NOMO-1 treated with dmso at 0.1 percent for 144 hours (cell line): ENCODE results near the gene AP1B1.
A peak's percentile ranks its signal among the peaks of the same experiment; 100 is the strongest.

ENCODE experiments used
- DNase-seq: peaks from one replicate; lab custom pipeline; 2025; ENCODE audit not compliant: unreplicated experiment; lab: John Stamatoyannopoulos, UW

The AP1B1 gene

DNA sequence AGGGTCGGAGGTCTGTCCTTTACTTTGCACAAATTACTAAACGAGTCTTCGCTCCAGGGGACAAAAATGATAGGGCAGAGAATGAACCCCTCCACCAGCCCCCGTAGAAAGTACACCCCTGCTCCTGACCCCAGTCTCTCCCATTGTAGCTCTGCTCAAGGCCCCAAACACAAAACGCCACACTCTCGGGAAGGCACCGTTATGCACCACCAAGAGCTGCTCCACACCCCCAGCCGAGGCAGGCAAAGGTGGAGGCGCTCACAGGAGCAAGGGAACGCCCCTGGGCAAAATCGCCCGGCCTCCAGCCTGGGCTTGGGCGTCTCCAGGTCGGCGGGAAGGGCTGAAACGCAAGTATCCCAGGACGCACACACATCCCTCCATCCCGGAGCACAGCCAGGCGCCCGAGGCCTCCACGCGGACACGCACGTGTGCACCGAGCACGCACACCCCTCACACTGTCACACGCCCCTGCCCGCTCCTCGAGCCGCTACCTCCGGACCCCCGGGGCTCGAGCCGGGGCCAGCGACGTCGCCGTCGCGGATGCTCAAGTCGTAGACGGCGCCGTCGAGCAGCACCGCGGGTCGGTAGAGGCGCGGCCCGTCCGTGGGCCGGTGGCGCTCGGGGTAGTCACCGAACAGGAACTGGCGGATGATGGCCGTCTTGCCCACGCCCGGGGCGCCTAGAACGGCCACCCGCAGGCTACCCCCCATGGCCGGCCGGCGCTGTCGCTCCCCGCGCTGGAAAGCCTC is 73.7 kb downstream of the AP1B1 start:
- DNase-seq = no peak

DNA sequence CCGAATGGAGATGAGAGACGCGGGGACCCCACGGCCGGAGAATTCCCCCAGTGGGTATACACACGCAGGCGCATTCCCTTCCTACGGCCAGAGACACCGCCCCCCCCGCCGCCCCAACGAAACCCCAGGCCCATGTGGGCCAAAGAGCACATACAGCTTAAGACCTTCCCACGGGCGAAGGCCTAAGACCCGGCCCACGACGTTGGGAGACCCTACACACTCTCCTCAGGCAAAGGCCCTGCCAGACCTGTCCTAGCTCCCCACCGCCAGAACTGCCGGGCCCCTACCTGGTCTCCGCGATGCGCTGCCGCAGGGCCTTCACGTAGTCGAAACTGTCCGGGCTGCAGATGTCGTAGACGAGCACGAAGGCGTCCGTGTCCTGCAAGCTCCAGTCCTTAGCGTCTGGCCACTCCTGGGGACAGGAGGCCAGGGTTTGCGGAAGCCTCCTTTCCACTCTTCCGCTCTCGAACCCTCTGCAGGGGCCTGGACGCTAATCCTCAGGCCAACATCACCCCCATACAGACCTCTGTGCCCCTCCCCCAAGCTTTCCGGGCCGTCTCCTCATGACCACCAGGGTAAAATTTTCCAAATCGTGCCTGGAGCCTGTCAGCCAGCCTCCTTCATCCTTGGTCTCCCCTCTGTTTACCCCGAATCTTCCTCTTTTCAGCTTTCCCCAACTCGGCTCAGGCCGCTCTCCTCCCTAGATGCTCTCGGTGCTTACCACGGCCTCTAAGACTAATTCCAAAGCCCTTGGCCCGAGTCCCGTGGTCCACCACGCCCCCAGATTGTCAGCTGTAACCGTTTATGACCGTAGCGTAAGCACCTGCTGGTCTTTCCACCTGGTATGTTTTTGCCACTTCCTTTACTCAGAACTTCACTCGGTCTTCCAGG is 74.5 kb downstream of the AP1B1 start:
- DNase-seq = no peak

DNA sequence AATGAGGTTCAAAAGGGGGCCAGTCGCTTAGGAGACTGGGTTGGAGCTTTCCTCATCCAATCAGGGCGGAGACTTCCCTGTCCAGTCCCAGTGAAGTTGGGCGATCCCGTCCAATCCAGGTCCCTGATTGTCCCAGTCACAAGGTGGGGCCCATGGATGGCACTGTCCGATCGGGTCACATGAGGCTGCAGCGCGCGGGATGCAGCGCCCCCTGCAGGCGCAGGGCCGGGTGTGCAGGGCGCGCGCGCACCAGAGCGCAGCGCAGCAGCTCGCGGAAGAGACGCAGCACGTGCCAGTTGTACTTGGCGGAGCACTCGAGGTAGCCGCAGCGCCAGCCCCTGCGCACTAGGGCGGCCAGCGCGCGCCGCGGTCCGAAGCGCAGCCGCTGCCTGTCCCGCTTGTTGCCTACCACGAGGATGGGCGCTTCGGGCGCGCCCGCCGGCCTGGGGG is 75.2 kb downstream of the AP1B1 start:
- no peak for DNase-seq

DNA sequence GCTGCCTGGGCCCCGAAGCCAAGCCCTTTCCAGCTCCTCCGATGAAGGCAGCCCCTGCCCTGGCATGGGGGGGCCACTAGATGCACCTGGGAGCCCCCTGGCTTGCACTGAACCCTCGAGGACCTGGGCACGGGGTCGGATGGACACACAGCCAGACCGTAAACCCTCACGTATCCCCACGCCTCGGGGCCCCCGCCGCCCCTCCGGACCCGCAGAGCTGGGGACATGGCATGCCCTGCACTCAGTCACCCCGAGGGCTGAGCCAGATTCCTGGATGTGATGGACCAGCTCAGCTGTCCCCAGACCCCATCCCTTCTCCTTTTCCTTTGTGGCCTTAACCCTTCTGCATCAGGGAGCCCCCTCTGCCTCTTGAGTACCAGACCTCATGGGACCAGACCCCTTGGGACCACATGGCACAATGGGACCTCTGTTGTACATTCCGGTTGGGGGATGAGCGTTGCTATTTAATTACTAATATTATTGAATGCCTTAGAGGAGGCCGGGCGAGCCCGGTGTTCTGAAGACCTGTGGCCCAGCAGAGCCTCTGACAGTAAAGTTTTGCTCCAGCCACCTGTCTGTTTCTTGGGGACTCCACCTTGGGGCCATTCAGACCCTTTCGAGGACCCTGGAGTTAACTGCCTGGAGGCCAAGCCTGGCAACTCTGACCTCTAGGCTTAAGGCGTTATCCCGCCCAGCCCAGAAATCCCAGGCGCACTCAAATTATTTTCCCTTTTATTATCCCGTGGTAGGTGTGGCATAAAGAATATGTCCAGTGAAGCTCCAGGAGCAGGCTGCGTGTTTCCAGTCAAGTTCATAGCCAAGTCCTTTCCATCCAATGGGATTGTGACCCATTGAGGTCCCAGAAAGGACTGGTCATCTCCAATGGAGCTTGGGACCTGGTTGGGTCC is 75.9 kb downstream of the AP1B1 start:
- no peak for DNase-seq

DNA sequence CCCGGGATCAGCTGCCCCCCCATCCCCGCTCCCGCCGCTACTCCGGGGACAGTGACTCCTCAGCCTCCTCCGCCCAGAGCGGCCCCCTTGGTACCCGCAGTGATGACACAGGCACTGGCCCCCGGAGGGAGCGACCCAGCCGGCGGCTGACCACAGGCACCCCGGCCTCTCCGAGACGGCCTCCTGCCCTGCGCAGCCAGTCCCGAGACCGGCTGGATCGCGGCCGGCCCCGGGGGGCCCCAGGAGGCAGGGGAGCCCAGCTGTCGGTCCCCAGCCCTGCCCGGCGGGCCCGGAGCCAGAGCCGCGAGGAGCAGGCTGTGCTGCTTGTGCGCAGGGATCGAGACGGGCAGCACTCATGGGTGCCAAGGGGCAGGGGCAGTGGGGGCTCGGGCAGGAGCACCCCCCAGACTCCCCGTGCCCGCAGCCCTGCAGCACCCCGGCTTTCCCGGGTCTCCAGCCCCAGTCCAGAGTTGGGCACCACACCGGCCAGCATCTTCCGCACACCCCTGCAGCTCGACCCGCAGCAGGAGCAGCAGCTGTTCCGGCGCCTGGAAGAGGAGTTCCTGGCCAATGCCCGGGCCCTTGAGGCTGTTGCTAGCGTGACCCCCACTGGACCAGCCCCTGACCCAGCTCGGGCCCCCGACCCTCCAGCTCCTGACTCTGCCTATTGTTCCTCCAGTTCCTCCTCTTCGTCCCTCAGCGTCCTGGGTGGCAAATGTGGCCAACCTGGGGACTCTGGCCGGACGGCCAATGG is 76.7 kb downstream of the AP1B1 start:
- DNase-seq = no peak

DNA sequence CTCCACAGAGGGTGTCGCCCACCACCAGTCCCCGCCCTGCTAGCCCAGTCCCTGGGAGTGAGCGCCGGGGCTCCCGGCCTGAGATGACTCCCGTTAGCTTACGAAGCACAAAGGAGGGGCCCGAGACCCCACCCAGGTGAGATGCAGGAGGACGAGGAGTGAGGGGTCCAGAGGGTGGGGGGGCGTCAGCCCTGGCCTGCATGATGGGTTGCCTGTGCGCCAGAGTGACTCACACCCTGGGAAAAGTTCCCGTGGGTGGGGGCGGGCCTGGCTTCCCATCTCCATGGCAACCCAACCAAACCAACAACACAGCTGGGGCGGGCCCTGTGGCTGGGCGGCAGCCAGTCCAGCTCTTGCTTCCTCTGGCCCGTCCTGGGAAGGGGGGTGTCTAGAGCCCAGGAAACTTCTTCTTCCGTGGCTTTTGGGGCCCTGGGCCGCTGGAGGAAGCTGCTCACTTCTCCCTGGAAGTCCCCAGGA is 77.5 kb downstream of the AP1B1 start:
- peak; percentile 47 for DNase-seq

DNA sequence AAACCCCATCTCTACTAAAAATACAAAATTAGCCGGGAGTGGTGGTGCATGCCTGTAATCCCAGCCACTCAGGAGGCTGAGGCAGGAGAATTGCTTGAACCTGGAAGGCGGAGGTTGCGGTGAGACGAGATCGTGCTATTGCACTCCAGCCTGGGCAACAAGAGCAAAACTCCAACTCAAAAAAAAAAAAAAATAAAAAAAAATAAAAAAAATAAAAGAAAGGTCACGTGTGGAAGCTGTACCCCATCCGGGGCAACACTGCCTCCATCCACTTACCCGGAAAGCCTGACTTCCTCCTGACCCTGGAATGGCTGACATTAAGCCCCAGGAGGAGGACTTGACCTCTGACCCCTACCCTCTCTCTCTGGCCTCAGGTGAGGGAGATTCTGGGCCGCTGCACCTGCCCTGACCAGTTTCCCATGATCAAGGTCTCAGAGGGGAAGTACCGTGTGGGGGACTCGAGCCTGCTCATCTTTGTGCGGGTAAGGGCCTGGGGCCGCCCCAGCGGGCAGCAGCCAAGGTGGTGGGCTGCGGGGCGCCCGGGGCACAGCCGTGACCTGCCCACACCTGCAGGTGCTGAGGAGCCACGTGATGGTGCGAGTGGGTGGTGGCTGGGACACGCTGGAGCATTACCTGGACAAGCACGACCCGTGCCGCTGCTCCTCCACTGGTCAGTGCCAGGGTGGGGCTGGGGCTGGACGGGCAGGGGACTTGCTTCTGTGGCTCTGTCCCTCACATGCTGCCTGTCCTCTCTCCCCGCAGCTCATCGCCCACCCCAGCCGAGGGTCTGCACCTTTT is 78.1 kb downstream of the AP1B1 start:
- DNase-seq = no peak

DNA sequence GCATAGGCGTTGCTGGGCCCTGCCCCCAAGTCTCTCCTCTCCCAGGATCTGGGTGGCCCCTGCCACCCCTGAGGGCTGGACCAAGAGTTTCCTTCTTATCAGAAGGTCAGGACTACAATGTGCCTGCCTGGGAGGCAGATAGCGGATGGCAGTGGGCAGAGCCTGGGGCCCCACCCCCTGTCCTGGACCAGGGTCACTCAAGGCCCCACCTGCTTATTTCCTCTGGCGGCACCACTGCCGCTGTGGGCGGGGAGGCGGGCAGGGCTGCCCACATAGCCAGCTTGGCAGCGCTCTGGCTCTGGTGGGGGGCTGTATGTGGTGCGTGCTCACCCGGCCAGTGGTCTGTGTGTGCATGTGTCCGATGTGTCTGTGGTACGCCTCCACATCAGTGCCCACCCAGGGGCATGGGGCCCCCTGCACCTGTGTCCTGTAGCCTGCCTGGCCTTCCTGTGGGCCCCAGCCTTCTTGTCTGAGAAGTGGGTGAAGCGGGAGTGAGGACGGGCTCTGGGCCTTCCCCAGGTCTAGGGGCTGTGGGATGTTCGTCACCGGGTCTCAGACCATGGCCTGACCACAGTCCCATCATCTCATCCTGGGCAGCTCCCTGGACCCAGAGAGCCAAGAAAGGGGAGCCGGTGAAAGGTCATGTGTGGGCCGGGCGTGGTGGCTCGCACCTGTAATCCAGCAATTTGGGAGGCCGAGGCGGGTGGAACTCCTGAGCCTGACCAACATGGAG is 78.9 kb downstream of the AP1B1 start:
- DNase-seq = no peak

DNA sequence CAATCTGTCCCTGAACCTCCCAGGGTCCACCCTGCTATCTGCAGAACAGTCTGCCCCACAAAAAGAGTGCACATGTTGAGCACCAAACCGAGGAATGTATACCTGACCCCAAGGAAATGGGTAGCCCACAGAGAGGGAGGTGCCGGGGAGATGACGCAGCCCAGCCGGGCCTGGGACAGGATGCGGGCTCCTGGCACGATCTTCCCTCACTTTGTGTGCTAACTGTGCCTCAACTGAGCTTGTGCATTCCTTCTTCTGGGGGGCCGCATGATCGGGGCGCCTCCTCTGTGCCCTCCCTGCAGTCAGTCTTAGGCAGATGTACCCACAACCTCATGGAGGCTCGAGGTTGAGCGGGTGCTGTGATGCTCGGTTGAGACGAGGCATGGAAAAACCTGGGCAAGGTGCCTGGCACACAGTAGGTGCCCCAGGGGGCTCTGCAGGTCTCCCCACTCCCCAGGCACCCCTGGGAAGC is 79.5 kb downstream of the AP1B1 start:
- no peak for DNase-seq

DNA sequence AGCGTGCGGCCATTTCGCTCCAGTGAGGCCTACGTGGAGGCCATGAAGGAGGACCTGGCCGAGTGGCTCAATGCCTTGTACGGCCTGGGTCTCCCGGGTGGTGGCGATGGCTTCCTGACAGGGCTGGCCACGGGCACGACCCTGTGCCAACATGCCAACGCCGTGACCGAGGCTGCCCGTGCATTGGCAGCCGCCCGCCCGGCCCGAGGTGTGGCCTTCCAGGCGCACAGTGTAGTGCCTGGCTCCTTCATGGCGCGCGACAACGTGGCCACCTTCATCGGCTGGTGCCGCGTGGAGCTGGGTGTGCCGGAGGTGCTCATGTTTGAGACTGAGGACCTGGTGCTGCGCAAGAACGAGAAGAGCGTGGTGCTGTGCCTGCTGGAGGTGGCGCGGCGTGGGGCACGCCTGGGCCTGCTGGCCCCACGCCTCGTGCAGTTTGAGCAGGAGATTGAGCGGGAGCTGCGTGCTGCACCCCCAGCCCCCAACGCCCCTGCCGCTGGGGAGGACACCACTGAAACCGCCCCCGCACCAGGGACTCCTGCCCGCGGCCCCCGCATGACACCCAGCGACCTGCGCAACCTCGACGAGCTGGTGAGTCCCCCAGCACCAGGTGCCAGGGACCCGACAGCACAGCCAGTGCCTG is 80.1 kb downstream of the AP1B1 start:
- no peak for DNase-seq

DNA sequence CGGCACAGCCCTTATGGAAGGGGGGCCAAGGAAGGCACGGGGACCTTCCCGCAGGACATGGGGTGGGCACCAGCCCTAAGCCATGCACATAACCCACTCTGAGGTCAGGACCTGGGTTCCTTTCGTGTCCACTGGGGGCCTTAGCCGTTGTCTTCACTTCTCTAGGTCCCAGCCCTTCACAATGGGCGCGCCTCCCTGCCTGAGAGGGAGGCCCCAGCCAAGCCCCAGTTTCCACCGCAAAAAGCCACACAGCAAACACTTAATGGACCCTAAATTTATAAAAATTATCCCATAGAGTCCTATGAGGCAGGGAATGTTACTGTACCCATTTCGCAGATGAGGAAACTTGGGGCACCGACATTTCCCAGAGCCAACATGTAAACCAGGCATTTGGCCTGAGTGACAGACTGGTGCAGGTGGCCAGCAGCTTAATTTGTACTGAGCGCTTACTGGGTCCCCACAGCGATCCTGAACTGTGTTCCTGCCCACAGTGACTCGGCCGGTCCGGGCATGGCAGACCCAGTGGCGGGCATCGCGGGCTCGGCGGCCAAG is 80.7 kb downstream of the AP1B1 start:
- DNase-seq = no peak

DNA sequence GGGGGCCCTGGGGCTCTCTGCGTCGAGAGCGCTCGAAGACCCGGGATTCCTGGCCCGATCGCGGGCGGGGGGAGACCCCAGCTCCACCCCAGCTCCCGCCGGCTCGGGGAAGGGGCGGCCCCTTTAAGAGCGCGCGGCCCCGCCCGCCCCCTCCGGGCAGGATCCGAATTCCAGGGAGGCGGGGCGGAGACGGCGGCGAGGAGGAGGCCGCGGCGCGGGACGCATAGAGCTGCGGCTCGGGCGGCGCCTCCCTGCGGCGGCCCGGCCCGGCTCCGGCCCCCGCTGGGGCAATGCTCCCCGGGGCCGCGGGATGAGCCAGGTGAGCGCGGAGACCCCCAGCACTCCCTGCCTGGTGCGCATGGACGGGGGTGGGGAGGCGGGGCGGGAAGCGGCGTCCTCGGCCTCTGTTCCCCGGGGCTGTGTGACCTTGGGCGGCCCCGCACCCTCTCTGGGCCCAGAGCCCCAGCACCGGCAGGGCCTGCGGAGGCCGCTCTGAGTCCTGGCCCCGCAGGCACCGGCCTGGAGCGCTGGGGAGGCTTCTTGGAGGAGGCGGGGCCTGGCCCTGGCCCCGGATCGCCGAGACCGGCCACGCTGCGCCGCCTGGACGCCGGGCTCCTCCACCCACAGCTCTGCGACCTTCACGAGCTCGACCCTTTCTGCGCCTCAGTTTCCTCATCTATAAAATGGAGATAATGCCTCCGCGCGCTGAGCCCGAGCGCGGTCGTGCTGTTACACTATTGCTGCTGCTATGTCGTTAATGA is 81.4 kb downstream of the AP1B1 start:
- DNase-seq = peak; percentile 43

DNA sequence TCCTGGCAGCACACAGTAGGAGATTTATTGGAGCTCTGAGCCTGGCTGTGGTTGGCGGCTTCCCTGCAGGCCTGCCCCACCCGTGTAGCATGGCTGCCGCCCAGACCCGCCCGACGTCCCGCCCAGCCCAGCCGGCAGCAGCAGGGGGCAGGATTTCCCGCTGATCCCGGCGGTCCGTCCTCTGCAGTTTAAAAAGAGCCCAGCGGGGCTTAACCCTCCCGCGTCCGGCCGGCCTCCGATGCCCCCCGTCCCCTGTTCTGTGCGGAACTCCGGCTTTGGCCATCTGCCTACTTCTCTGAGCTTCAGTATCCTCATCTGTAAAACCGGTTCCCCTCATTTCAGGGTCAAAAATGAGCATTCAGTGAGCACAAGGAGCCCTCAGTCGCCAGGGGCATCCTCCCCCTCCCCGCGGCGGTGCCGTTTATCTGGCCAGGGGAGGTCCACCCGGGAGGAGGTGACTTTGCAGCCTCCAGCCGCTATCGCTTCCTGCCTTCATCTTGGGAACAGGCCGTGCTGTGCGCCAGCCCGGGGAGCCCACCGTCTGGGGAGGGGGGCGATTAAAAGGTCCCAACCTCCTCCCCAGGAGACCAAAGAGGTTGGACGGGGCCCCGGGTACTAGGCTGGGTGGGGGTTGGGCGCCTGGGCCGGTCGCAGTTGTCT is 82.1 kb downstream of the AP1B1 start, which contains the start of gene GAS2L1:
GAS2L1 (plus strand) TSS at position 476 of the 660 bp plus-strand sequence. CDS start 1,456 bp downstream, outside the sequence.
- DNase-seq = peak; percentile 55

DNA sequence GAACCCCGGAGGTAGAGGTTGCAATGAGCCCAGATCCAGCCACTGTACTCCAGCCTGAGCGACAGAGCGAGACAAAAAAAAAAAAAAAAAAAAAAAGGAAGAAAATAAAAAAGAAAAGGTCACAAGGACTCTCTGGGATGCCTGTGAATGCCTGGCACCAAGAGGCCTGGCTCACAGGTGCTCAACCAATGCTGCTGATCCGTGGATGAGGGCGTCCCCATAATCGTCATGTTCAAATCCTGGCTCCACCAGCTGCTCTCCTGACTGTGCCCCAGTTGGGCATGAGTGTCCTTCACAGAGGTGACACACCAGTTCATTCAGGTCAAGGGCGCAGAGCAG is 82.6 kb downstream of the AP1B1 start:
- DNase-seq = no peak

DNA sequence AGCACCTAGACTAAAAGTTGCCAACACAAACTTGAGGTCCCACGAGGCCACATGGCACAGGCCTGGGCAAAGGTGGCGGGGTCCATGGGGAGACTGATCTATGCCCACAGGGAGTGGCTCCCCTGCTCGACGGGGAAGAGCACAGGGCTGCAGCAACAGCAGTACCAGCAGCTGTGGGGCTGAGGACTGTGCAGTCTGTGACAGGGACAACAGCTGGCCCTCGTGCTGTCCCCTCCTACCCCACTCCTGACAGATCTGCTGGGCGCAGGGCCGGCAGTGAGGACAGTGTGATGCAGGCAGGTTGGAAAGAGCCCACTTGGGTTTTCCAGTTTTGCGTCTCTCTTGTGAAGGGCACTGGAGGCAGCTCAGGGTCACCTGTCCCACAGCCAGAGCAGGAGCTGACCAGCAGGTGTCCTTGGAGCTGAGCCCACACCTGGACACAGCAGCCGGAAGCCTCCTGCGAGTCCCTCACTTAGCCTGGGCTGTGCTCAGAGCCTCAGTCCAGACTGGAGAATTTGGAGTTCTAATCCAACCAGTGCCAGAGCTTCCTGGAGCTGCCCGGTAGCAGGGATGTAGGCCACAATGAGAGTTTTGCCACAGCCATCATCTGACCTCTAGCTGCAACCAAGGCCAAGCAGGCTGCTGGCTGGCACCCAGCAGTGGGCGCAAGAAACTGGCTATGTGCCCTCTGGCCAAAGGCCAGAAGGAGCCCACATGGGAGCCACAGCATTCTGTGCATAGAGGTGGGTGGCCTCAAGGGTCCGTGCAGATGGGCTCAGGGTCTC is 85.5 kb downstream of the AP1B1 start:
- no peak for DNase-seq

DNA sequence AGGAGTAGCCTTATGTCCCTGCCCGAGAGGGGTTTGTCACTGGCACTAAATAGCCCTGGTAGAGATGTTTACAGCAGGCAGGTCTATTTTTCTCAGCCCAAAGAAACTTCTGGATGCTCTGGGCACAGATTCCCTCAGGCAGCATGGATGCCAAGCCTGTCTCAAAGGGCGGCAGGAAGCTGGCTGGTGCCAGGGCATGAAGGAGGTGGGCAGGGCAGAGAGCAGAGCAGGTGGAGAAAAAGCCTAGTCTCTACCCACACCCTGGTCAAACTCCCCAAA is 86.0 kb downstream of the AP1B1 start:
- no peak for DNase-seq
